Brain microvascular endothelial cell (primary cell): ENCODE results near the gene ZNF609.
"Not testable (repeated sequence)": the region's sequence is repeated elsewhere in the genome, so short reads cannot be mapped to it uniquely, and the experiment has no call there.

Source experiments
- DNase-seq: peaks from one replicate; pipeline ENCODE4 v3.0.0-alpha.2; 2020
- H3K27ac ChIP-seq: fragments of 250-450 bp; sonication (Bioruptor Pico); 2 replicates; pipeline ENCODE4 v1.5.1; 2020; ENCODE audit warnings: mild to moderate bottlenecking, moderate library complexity
- H3K27me3 ChIP-seq: fragments of 250-450 bp; sonication (Bioruptor Pico); replicated peaks from 2 replicates; pipeline ENCODE4 v1.5.1; 2020; ENCODE audit warnings: mild to moderate bottlenecking
- H3K36me3 ChIP-seq: fragments of 250-450 bp; sonication (Bioruptor Pico); replicated peaks from 2 replicates; pipeline ENCODE4 v1.5.1; 2020; ENCODE audit warnings: mild to moderate bottlenecking
- H3K4me3 ChIP-seq: 2 replicates; pipeline ENCODE4 v1.5.1; 2011; ENCODE audit warnings: low read depth, mild to moderate bottlenecking, control low read depth, low read length, moderate library complexity
- CTCF ChIP-seq: IDR thresholded peaks from 2 replicates; pipeline ENCODE4 v1.5.1; 2011; ENCODE audit warnings: low read depth, mild to moderate bottlenecking, moderate library complexity, low read length, control low read depth, inconsistent platforms; ENCODE audit errors: missing control alignments
- in situ Hi-C: cut with HindIII; loops from 2 replicates; pipeline ENCODE4 v1.10.0; 2017; ENCODE audit warnings: low sequenced_read_pairs, low pct_ligation_motif_present

The ZNF609 gene

GRCh38 chr15:64483749-64484148, 23.4 kb downstream of the ZNF609 start:
- no peak for TF ChIP-seq CTCF
- Histone ChIP-seq H3K27me3 (no peaks in the 10 kb centered on the region), H3K36me3 (no peaks in the 10 kb centered on the region), H3K27ac (no peak overlapping the region), H3K4me3 (no peak overlapping the region)
- DNase-seq, result no peak
- in situ Hi-C loops, result no loop called here

- no peaks in the 10 kb centered on the region for H3K27me3 ChIP-seq
- H3K36me3 ChIP-seq, result no peaks in the 10 kb centered on the region
- H3K27ac ChIP-seq, result no peak overlapping the region
- DNase-seq, result no peak
- no peak for TF ChIP-seq CTCF
- H3K4me3 ChIP-seq, result no peak overlapping the region
- in situ Hi-C loops, result no loop called here
Observed at GRCh38 chr15:64485796-64486195, 25.4 kb downstream of the ZNF609 start.

- no peak overlapping the region for H3K27ac ChIP-seq
- H3K4me3 ChIP-seq, result no peak overlapping the region
- no peak for TF ChIP-seq CTCF
- in situ Hi-C loops, result no loop called here
- no peaks in the 10 kb centered on the region for H3K36me3 ChIP-seq
- H3K27me3 ChIP-seq, result no peaks in the 10 kb centered on the region
- DNase-seq, result no peak
Observed at GRCh38 chr15:64490598-64491259, 30.4 kb downstream of the ZNF609 start.

GRCh38 chr15:64493641-64494040, 33.3 kb downstream of the ZNF609 start:
- in situ Hi-C loops, result no loop called here
- H3K27me3 ChIP-seq, result no peaks in the 10 kb centered on the region
- H3K4me3 ChIP-seq, result no peak overlapping the region
- H3K27ac ChIP-seq, result no peak overlapping the region
- no peak for TF ChIP-seq CTCF
- no peak for DNase-seq
- H3K36me3 ChIP-seq, result peaks cover 3% of the 10 kb centered on the region

GRCh38 chr15:64495968-64496367, 35.6 kb downstream of the ZNF609 start:
- H3K27ac ChIP-seq, H3K27me3 ChIP-seq, H3K4me3 ChIP-seq, in situ Hi-C loops, DNase-seq, H3K36me3 ChIP-seq: not testable (repeated sequence)

GRCh38 chr15:64500695-64501395, 40.5 kb downstream of the ZNF609 start:
- Histone ChIP-seq H3K36me3 (peaks cover 10% of the 10 kb centered on the region), H3K4me3 (no peak overlapping the region), H3K27me3 (no peaks in the 10 kb centered on the region), H3K27ac (no peak overlapping the region)
- no peak for DNase-seq
- TF ChIP-seq CTCF, result no peak
- in situ Hi-C loops, result no loop called here
